WTC11 (cell line): Measurements from ENCODE around the gene TNIP2. TPM values are rescaled to one million over a fixed set of nuclear protein-coding genes. Genes with fewer than 3 reads are reported as not detected.

Experiments used
- ATAC-seq: fragments of 200-7000 bp; cut with Tn5 transposase; 2 replicates; pipeline ENCODE4 v1.10.0; 2021; ENCODE audit warnings: mild to moderate bottlenecking, moderate library complexity
- CTCF ChIA-PET: fragments of 300-600 bp; sonication (Branson Sonifier 250); formaldehyde crosslinking; loops from one replicate; lab custom pipeline; 2021; ENCODE audit warnings: antibody characterized with exemption; lab: Charles Lee
- POLR2A ChIA-PET: fragments of 350-600 bp; sonication (Branson Sonifier 250); formaldehyde crosslinking; loops from one replicate; lab custom pipeline; 2021; ENCODE audit warnings: antibody characterized with exemption; lab: Charles Lee
- DNase-seq: peaks from one replicate; pipeline ENCODE4 v3.0.0; 2021; ENCODE audit warnings: low spot score
- H3K27ac Mint-ChIP-seq: 2 replicates; pipeline ENCODE4 v1.8.0; 2021; ENCODE audit warnings: mixed read lengths
- H3K27me3 Mint-ChIP-seq: 2 replicates; pipeline ENCODE4 v1.8.0; 2021; ENCODE audit warnings: low read depth, mild to moderate bottlenecking, moderate library complexity, mixed read lengths
- H3K36me3 Mint-ChIP-seq: 2 replicates; pipeline ENCODE4 v1.8.0; 2021; ENCODE audit warnings: mixed read lengths
- H3K4me1 Mint-ChIP-seq: 2 replicates; pipeline ENCODE4 v1.8.0; 2022; ENCODE audit warnings: mixed read lengths
- H3K4me3 Mint-ChIP-seq: 2 replicates; pipeline ENCODE4 v1.8.0; 2021; ENCODE audit warnings: mild to moderate bottlenecking, moderate library complexity, mixed read lengths
- H3K9me3 Mint-ChIP-seq: 2 replicates; pipeline ENCODE4 v1.8.0; 2021; ENCODE audit warnings: mixed read lengths
- ESRRA ChIP-seq: sonication (generic); formaldehyde crosslinking; IDR thresholded peaks from 2 replicates; pipeline ENCODE4 v1.8.1; 2022; ENCODE audit warnings: mild to moderate bottlenecking, missing genetic modification reagents, borderline replicate concordance
- FOXP1 ChIP-seq: sonication (generic); formaldehyde crosslinking; IDR thresholded peaks from 2 replicates; pipeline ENCODE4 v1.8.0; 2022; ENCODE audit warnings: missing genetic modification reagents, mild to moderate bottlenecking, moderate library complexity, borderline replicate concordance
- GRHL2 ChIP-seq: fragments of 250-450 bp; sonication (Bioruptor Pico); IDR thresholded peaks from 2 replicates; pipeline ENCODE4 v1.8.0; 2022; ENCODE audit warnings: mild to moderate bottlenecking, moderate library complexity; ENCODE audit not compliant: insufficient replicate concordance, severe bottlenecking
- MYBL2 ChIP-seq: sonication (generic); formaldehyde crosslinking; IDR thresholded peaks from 2 replicates; pipeline ENCODE4 v1.8.1; 2023; ENCODE audit warnings: mild to moderate bottlenecking, moderate library complexity, missing genetic modification reagents
- NR3C1 ChIP-seq: sonication (generic); formaldehyde crosslinking; conservative IDR thresholded peaks from 2 replicates; pipeline ENCODE4 v1.8.1; 2023; ENCODE audit warnings: low read depth, mild to moderate bottlenecking, missing genetic modification reagents
- RELA ChIP-seq: sonication (generic); formaldehyde crosslinking; IDR thresholded peaks from 2 replicates; pipeline ENCODE4 v1.8.1; 2022; ENCODE audit warnings: missing genetic modification reagents, mild to moderate bottlenecking, borderline replicate concordance
- SMAD4 ChIP-seq: sonication (generic); formaldehyde crosslinking; IDR thresholded peaks from 2 replicates; pipeline ENCODE4 v1.8.0; 2022; ENCODE audit warnings: mild to moderate bottlenecking, missing genetic modification reagents
- ZNF138 ChIP-seq: sonication (generic); formaldehyde crosslinking; conservative IDR thresholded peaks from 2 replicates; pipeline ENCODE4 v1.8.1; 2022; ENCODE audit warnings: mild to moderate bottlenecking, moderate library complexity, missing genetic modification reagents
- total RNA-seq: library from RNA; stranded (reverse); gene quantifications from 3 replicates; pipeline ENCODE4 v1.2.3, GENCODE V29; 2021
- TF ChIP-seq, protein P1 (sequence below): fragments of 250-450 bp; sonication (Bioruptor Pico); IDR thresholded peaks from 2 replicates; pipeline ENCODE4 v1.9.0; 2021; ENCODE audit warnings: mild to moderate bottlenecking
- TF ChIP-seq, protein P2 (sequence below): sonication (generic); formaldehyde crosslinking; conservative IDR thresholded peaks from 2 replicates; pipeline ENCODE4 v1.8.1; 2023; ENCODE audit warnings: mild to moderate bottlenecking, low read depth, missing genetic modification reagents, moderate library complexity
- TF ChIP-seq, protein P3 (sequence below): sonication (generic); formaldehyde crosslinking; conservative IDR thresholded peaks from 2 replicates; pipeline ENCODE4 v1.8.1; 2022; ENCODE audit warnings: mild to moderate bottlenecking, missing genetic modification reagents
- TF ChIP-seq, protein P4 (sequence below): sonication (generic); formaldehyde crosslinking; IDR thresholded peaks from 2 replicates; pipeline ENCODE4 v1.8.1; 2023; ENCODE audit warnings: mild to moderate bottlenecking, missing genetic modification reagents, moderate library complexity
- TF ChIP-seq, protein P5 (sequence below): sonication (generic); formaldehyde crosslinking; IDR thresholded peaks from 2 replicates; pipeline ENCODE4 v1.8.0; 2022; ENCODE audit warnings: mild to moderate bottlenecking, missing genetic modification reagents
- TF ChIP-seq, protein P6 (sequence below): sonication (generic); formaldehyde crosslinking; IDR thresholded peaks from 2 replicates; pipeline ENCODE4 v1.8.1; 2023; ENCODE audit warnings: mild to moderate bottlenecking, missing genetic modification reagents, borderline replicate concordance
- TF ChIP-seq, protein P7 (sequence below): fragments of 250-450 bp; sonication (Bioruptor Pico); IDR thresholded peaks from 2 replicates; pipeline ENCODE4 v1.9.0; 2021; ENCODE audit warnings: mild to moderate bottlenecking, borderline replicate concordance
- TF ChIP-seq, protein P8 (sequence below): sonication (generic); formaldehyde crosslinking; IDR thresholded peaks from 2 replicates; pipeline ENCODE4 v1.8.1; 2022; ENCODE audit warnings: low read depth, mild to moderate bottlenecking, moderate library complexity, missing genetic modification reagents, borderline replicate concordance

Gene TNIP2
- total RNA-seq, 1 experiment from 2014 or later = 44.4 TPM

DNA sequence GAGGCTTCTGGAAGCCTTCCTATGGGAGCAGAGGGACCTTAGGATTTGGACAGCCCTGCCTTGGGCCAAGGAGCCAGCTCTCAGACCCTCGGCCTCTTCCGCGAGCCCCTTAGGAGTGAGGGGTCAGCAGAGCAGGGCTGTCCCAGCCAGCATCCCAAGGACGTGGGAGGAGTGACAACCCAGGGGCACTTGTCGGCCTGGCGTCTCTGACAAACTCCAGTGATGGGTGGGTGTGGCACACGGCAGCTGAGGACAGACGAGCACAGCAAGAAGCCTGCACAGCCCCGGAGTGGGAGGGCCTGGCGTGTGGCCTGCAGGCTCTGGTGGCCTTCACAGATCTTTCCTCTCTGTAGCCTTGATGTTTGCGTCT lies 11.6 kb upstream of the TNIP2 start:
- ChIA-PET POLR2A (interaction anchor here (1.2 kb wide), 1 partner anchor 15 kb away, joined by 3 read pairs; no protein-coding TSS in a partner anchor), CTCF (interaction anchor here (0.6 kb wide), 1 partner anchor 66 kb away, joined by 3 read pairs; no protein-coding TSS in a partner anchor)
- TF ChIP-seq, protein P1, sequence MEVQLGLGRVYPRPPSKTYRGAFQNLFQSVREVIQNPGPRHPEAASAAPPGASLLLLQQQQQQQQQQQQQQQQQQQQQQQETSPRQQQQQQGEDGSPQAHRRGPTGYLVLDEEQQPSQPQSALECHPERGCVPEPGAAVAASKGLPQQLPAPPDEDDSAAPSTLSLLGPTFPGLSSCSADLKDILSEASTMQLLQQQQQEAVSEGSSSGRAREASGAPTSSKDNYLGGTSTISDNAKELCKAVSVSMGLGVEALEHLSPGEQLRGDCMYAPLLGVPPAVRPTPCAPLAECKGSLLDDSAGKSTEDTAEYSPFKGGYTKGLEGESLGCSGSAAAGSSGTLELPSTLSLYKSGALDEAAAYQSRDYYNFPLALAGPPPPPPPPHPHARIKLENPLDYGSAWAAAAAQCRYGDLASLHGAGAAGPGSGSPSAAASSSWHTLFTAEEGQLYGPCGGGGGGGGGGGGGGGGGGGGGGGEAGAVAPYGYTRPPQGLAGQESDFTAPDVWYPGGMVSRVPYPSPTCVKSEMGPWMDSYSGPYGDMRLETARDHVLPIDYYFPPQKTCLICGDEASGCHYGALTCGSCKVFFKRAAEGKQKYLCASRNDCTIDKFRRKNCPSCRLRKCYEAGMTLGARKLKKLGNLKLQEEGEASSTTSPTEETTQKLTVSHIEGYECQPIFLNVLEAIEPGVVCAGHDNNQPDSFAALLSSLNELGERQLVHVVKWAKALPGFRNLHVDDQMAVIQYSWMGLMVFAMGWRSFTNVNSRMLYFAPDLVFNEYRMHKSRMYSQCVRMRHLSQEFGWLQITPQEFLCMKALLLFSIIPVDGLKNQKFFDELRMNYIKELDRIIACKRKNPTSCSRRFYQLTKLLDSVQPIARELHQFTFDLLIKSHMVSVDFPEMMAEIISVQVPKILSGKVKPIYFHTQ (CRISPR knock-in tag) = no peak
- no peak for TF ChIP-seq ZNF138
- TF ChIP-seq, protein P2, sequence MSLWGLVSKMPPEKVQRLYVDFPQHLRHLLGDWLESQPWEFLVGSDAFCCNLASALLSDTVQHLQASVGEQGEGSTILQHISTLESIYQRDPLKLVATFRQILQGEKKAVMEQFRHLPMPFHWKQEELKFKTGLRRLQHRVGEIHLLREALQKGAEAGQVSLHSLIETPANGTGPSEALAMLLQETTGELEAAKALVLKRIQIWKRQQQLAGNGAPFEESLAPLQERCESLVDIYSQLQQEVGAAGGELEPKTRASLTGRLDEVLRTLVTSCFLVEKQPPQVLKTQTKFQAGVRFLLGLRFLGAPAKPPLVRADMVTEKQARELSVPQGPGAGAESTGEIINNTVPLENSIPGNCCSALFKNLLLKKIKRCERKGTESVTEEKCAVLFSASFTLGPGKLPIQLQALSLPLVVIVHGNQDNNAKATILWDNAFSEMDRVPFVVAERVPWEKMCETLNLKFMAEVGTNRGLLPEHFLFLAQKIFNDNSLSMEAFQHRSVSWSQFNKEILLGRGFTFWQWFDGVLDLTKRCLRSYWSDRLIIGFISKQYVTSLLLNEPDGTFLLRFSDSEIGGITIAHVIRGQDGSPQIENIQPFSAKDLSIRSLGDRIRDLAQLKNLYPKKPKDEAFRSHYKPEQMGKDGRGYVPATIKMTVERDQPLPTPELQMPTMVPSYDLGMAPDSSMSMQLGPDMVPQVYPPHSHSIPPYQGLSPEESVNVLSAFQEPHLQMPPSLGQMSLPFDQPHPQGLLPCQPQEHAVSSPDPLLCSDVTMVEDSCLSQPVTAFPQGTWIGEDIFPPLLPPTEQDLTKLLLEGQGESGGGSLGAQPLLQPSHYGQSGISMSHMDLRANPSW = no peak
- TF ChIP-seq, protein P3, sequence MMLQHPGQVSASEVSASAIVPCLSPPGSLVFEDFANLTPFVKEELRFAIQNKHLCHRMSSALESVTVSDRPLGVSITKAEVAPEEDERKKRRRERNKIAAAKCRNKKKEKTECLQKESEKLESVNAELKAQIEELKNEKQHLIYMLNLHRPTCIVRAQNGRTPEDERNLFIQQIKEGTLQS (CRISPR knock-in tag) = no peak
- TF ChIP-seq, protein P4, sequence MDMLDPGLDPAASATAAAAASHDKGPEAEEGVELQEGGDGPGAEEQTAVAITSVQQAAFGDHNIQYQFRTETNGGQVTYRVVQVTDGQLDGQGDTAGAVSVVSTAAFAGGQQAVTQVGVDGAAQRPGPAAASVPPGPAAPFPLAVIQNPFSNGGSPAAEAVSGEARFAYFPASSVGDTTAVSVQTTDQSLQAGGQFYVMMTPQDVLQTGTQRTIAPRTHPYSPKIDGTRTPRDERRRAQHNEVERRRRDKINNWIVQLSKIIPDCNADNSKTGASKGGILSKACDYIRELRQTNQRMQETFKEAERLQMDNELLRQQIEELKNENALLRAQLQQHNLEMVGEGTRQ (CRISPR knock-in tag) = no peak
- TF ChIP-seq, protein P5, sequence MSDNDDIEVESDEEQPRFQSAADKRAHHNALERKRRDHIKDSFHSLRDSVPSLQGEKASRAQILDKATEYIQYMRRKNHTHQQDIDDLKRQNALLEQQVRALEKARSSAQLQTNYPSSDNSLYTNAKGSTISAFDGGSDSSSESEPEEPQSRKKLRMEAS (CRISPR knock-in tag) = no peak
- TF ChIP-seq, protein P6, sequence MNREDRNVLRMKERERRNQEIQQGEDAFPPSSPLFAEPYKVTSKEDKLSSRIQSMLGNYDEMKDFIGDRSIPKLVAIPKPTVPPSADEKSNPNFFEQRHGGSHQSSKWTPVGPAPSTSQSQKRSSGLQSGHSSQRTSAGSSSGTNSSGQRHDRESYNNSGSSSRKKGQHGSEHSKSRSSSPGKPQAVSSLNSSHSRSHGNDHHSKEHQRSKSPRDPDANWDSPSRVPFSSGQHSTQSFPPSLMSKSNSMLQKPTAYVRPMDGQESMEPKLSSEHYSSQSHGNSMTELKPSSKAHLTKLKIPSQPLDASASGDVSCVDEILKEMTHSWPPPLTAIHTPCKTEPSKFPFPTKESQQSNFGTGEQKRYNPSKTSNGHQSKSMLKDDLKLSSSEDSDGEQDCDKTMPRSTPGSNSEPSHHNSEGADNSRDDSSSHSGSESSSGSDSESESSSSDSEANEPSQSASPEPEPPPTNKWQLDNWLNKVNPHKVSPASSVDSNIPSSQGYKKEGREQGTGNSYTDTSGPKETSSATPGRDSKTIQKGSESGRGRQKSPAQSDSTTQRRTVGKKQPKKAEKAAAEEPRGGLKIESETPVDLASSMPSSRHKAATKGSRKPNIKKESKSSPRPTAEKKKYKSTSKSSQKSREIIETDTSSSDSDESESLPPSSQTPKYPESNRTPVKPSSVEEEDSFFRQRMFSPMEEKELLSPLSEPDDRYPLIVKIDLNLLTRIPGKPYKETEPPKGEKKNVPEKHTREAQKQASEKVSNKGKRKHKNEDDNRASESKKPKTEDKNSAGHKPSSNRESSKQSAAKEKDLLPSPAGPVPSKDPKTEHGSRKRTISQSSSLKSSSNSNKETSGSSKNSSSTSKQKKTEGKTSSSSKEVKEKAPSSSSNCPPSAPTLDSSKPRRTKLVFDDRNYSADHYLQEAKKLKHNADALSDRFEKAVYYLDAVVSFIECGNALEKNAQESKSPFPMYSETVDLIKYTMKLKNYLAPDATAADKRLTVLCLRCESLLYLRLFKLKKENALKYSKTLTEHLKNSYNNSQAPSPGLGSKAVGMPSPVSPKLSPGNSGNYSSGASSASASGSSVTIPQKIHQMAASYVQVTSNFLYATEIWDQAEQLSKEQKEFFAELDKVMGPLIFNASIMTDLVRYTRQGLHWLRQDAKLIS = no peak
- TF ChIP-seq RELA (CRISPR knock-in tag) = no peak
- no peak for TF ChIP-seq ESRRA (CRISPR knock-in tag)
- no peak for TF ChIP-seq MYBL2 (CRISPR knock-in tag)
- ATAC-seq = no peak
- peaks cover 26% of the 10 kb centered on the region for H3K4me1 Mint-ChIP-seq
- H3K4me3 Mint-ChIP-seq = no peak overlapping the region
- H3K9me3 Mint-ChIP-seq = peaks cover 16% of the 10 kb centered on the region
- no peaks in the 10 kb centered on the region for H3K36me3 Mint-ChIP-seq
- peaks cover 6% of the 10 kb centered on the region; the same call in 1 of the 2 replicates for H3K27me3 Mint-ChIP-seq
- DNase-seq = no peak
- no peak overlapping the region for H3K27ac Mint-ChIP-seq

DNA sequence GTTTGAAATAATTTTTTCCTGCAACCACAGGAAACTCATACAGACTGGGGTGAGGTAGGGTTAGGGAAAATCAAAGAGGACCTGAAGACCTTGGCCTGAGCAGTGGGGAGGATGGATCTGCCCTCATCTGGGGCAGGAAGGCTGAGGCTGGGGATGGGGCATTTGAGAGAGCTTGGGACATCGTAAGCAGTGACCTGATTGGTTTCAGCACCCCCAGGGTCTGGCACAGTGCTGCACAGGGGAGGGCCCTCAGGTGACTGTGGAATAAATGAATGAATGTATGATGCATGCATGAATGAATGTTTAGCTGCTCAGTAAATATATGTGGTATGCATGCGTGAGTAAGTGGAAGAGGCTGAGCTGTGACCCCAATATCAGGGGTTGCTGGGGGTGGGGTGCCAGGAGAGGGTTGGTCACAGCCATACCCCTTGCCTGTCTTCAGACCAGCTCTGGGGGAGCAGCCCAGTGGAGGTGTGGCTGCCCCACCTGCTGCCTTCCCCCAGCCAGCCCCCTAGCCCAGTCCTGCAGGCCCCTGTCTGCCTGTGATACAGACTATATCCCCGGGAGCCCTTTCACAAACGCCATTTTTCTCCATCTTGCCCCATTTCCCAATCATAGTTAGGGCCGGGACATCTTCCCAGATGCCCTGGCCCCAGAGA lies 11.0 kb upstream of the TNIP2 start:
- Mint-ChIP-seq H3K27ac (no peak overlapping the region), H3K4me3 (no peak overlapping the region), H3K27me3 (peaks cover 6% of the 10 kb centered on the region; the same call in 1 of the 2 replicates), H3K36me3 (no peaks in the 10 kb centered on the region), H3K4me1 (peaks cover 29% of the 10 kb centered on the region), H3K9me3 (peaks cover 21% of the 10 kb centered on the region)
- ATAC-seq (no peak), DNase-seq (no peak)
- ChIA-PET CTCF (no interaction called here), POLR2A (interaction anchor here (1.2 kb wide), 1 partner anchor 15 kb away, joined by 3 read pairs; no protein-coding TSS in a partner anchor)
- TF ChIP-seq NR3C1 (CRISPR knock-in tag) (no peak), SMAD4 (CRISPR knock-in tag) (no peak), FOXP1 (CRISPR knock-in tag) (no peak), GRHL2 (CRISPR knock-in tag) (no peak)
- TF ChIP-seq, protein P7, sequence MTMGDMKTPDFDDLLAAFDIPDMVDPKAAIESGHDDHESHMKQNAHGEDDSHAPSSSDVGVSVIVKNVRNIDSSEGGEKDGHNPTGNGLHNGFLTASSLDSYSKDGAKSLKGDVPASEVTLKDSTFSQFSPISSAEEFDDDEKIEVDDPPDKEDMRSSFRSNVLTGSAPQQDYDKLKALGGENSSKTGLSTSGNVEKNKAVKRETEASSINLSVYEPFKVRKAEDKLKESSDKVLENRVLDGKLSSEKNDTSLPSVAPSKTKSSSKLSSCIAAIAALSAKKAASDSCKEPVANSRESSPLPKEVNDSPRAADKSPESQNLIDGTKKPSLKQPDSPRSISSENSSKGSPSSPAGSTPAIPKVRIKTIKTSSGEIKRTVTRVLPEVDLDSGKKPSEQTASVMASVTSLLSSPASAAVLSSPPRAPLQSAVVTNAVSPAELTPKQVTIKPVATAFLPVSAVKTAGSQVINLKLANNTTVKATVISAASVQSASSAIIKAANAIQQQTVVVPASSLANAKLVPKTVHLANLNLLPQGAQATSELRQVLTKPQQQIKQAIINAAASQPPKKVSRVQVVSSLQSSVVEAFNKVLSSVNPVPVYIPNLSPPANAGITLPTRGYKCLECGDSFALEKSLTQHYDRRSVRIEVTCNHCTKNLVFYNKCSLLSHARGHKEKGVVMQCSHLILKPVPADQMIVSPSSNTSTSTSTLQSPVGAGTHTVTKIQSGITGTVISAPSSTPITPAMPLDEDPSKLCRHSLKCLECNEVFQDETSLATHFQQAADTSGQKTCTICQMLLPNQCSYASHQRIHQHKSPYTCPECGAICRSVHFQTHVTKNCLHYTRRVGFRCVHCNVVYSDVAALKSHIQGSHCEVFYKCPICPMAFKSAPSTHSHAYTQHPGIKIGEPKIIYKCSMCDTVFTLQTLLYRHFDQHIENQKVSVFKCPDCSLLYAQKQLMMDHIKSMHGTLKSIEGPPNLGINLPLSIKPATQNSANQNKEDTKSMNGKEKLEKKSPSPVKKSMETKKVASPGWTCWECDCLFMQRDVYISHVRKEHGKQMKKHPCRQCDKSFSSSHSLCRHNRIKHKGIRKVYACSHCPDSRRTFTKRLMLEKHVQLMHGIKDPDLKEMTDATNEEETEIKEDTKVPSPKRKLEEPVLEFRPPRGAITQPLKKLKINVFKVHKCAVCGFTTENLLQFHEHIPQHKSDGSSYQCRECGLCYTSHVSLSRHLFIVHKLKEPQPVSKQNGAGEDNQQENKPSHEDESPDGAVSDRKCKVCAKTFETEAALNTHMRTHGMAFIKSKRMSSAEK (CRISPR knock-in tag) = no peak
- TF ChIP-seq, protein P8, sequence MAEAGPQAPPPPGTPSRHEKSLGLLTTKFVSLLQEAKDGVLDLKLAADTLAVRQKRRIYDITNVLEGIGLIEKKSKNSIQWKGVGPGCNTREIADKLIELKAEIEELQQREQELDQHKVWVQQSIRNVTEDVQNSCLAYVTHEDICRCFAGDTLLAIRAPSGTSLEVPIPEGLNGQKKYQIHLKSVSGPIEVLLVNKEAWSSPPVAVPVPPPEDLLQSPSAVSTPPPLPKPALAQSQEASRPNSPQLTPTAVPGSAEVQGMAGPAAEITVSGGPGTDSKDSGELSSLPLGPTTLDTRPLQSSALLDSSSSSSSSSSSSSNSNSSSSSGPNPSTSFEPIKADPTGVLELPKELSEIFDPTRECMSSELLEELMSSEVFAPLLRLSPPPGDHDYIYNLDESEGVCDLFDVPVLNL (CRISPR knock-in tag) = no peak
